AG10803 (cell line): ENCODE measurements around the gene ANKZF1.

Source experiments
- DNase-seq: peaks from one replicate; pipeline ENCODE4 v3.0.0; 2010; ENCODE audit warnings: low read depth
- H3K4me3 ChIP-seq: 2 replicates; pipeline ENCODE4 v1.5.1; 2011; ENCODE audit warnings: mild to moderate bottlenecking, low read length, control low read depth
- CTCF ChIP-seq: conservative IDR thresholded peaks from 2 replicates; pipeline ENCODE4 v1.5.1; 2011; ENCODE audit warnings: mild to moderate bottlenecking, low read length, control low read depth, inconsistent platforms

ANKZF1 gene

GRCh38 chr2:219205165-219205538, 24.5 kb upstream of the ANKZF1 start:
- no peak overlapping the region for H3K4me3 ChIP-seq
- no peak for TF ChIP-seq CTCF
- DNase-seq: no peak

- no peak for TF ChIP-seq CTCF
- peak overlapping the region; percentile 83 for H3K4me3 ChIP-seq
- DNase-seq: no peak
Observed at GRCh38 chr2:219205981-219206327, 23.7 kb upstream of the ANKZF1 start.

GRCh38 chr2:219206328-219207133, 23.1 kb upstream of the ANKZF1 start, which contains the start of gene ZFAND2B:
Gene ZFAND2B, plus strand, starts transcription at chr2:219206782. Its CDS starts 206 bp downstream, at chr2:219206988.
- no peak for TF ChIP-seq CTCF
- DNase-seq: peak; percentile 87
- H3K4me3 ChIP-seq: peak within 1 kb of the TSS; percentile 85

GRCh38 chr2:219207134-219207883, 22.3 kb upstream of the ANKZF1 start:
- DNase-seq: no peak
- no peak for TF ChIP-seq CTCF
- peak overlapping the region; percentile 85 for H3K4me3 ChIP-seq

GRCh38 chr2:219207884-219208740, 21.5 kb upstream of the ANKZF1 start:
- peak overlapping the region; percentile 85 for H3K4me3 ChIP-seq
- peak; percentile 45 for DNase-seq
- TF ChIP-seq CTCF: no peak

- H3K4me3 ChIP-seq: no peak overlapping the region
- no peak for DNase-seq
- no peak for TF ChIP-seq CTCF
Observed at GRCh38 chr2:219209236-219210195, 20.1 kb upstream of the ANKZF1 start.
